ENCODE data around the gene PPIB.

PPIB gene

DNA sequence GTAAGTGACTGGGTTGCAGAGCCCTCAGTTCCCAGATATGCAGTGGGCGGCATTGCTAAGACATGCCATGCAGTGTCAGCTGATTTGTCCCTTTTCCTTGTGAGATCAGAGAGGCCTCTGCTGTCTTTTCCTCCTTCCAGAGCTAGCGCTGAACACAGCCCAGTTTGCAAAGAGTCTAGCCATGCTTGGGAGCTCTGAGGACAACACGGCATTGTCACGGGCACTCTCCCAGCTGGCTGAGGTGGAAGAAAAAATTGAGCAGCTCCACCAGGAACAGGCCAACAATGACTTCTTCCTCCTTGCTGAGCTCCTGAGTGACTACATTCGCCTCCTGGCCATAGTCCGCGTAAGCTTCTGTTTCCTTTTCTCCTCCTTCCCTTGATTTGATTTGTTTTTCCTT, 31.3 kb downstream of the PPIB start:
- Histone ChIP-seq H3K27ac (ENCODE audit: poor library complexity, severe bottlenecking) (no peak overlapping the region), H3K4me1 (ENCODE audit: insufficient read depth, poor library complexity, severe bottlenecking) (no peaks in the 10 kb centered on the region), H3K9me3 (ENCODE audit: severe bottlenecking) (no peaks in the 10 kb centered on the region), H3K36me3 (ENCODE audit: low read depth) (peaks cover 99% of the 10 kb centered on the region), H3K27me3 (ENCODE audit: insufficient read depth, poor library complexity, severe bottlenecking) (no peaks in the 10 kb centered on the region), H3K4me3 (ENCODE audit: severe bottlenecking) (no peak overlapping the region)
- no peak for ATAC-seq (ENCODE audit: low read depth)
- no peak for DNase-seq (ENCODE audit: low spot score)
- TF ChIP-seq, protein P1, sequence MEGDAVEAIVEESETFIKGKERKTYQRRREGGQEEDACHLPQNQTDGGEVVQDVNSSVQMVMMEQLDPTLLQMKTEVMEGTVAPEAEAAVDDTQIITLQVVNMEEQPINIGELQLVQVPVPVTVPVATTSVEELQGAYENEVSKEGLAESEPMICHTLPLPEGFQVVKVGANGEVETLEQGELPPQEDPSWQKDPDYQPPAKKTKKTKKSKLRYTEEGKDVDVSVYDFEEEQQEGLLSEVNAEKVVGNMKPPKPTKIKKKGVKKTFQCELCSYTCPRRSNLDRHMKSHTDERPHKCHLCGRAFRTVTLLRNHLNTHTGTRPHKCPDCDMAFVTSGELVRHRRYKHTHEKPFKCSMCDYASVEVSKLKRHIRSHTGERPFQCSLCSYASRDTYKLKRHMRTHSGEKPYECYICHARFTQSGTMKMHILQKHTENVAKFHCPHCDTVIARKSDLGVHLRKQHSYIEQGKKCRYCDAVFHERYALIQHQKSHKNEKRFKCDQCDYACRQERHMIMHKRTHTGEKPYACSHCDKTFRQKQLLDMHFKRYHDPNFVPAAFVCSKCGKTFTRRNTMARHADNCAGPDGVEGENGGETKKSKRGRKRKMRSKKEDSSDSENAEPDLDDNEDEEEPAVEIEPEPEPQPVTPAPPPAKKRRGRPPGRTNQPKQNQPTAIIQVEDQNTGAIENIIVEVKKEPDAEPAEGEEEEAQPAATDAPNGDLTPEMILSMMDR (IDR thresholded peaks at IDR 0.05; ENCODE audit: poor library complexity, severe bottlenecking) = no peak

DNA sequence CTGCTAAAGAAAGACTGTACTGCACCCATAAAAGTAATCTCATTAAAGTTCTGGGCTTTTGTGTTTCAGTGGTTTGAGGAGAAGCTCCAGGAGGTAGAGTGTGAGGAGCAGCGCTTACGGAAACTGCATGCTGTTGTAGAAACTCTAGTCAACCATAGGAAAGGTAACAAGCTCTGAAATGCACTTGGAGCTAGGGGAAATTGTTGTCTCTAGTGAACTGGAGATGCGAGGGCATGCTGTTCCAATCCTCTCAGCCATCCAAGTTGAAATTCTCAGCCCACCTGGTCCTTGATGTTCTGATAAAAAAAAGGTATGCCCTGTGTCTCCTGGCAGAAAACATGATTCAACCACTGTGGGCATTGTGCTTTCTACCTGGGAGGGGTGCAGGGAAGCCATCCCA, 32.7 kb downstream of the PPIB start:
- H3K4me1 ChIP-seq (ENCODE audit: insufficient read depth, poor library complexity, severe bottlenecking) = no peaks in the 10 kb centered on the region
- no peaks in the 10 kb centered on the region for H3K9me3 ChIP-seq (ENCODE audit: severe bottlenecking)
- H3K27ac ChIP-seq (ENCODE audit: poor library complexity, severe bottlenecking) = no peak overlapping the region
- peaks cover 95% of the 10 kb centered on the region for H3K36me3 ChIP-seq (ENCODE audit: low read depth)
- H3K4me3 ChIP-seq (ENCODE audit: severe bottlenecking) = no peak overlapping the region
- DNase-seq (ENCODE audit: low spot score) (no peak), ATAC-seq (ENCODE audit: low read depth) (no peak)
- no peaks in the 10 kb centered on the region for H3K27me3 ChIP-seq (ENCODE audit: insufficient read depth, poor library complexity, severe bottlenecking)
- TF ChIP-seq, protein P1 (IDR thresholded peaks at IDR 0.05; ENCODE audit: poor library complexity, severe bottlenecking) = no peak

DNA sequence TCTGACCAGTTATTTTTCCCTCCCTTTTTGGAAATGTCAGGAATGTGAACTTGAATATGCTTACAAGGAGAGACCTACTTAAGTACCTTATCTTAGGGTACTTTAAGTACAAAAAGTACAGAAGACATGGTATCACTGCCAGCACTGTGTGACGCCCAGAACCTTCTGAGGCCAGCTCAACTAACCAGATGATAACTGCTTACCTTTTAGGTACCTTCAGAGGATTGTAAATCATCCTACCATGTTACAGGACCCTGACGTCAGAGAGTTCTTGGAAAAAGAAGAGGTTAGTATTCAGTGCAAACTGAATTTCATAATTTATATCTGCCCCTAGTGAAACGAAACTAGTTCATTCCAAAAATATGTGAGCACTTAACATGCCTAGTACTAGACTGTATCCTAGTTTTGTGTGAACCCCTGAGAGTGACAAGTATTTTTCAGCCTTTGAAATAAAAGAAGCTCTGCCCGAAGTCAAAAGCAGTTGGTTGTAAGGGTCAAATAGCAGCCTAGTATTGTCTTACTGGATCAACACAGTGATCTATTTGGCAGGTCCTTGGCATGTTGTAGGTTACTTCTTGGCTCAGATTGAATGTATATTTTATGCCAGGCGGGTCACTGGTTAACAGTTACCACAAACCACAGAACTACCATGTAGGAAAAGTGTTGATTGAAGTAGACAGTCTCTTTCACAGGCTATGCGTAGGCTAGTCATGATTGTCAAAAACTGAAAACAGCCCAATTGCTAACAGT, 35.1 kb downstream of the PPIB start:
- Histone ChIP-seq H3K27me3 (ENCODE audit: insufficient read depth, poor library complexity, severe bottlenecking) (no peaks in the 10 kb centered on the region), H3K4me1 (ENCODE audit: insufficient read depth, poor library complexity, severe bottlenecking) (no peaks in the 10 kb centered on the region), H3K4me3 (ENCODE audit: severe bottlenecking) (no peak overlapping the region), H3K27ac (ENCODE audit: poor library complexity, severe bottlenecking) (no peak overlapping the region), H3K9me3 (ENCODE audit: severe bottlenecking) (no peaks in the 10 kb centered on the region), H3K36me3 (ENCODE audit: low read depth) (peaks cover 84% of the 10 kb centered on the region)
- no peak for DNase-seq (ENCODE audit: low spot score)
- TF ChIP-seq, protein P1 (IDR thresholded peaks at IDR 0.05; ENCODE audit: poor library complexity, severe bottlenecking) = no peak
- ATAC-seq (ENCODE audit: low read depth) = no peak

DNA sequence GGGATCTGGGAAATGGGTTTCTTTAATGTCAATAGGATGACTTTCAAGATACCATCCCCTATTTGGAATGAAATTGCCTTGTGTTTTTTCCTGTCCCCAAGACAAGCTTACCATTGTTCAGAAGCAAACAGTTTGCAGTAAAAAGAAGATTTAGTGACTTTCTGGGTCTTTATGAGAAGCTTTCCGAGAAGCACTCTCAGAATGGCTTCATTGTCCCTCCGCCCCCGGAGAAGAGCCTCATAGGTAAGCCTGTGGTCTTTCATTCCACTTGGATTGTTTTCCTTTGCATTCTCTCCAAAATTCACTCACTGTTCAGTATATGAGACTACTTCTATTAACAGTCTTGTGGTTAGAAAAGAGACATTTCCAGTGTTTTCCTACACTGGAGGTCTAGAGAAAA, 36.8 kb downstream of the PPIB start:
- no peaks in the 10 kb centered on the region for H3K27me3 ChIP-seq (ENCODE audit: insufficient read depth, poor library complexity, severe bottlenecking)
- TF ChIP-seq, protein P1 (IDR thresholded peaks at IDR 0.05; ENCODE audit: poor library complexity, severe bottlenecking) = no peak
- peaks cover 84% of the 10 kb centered on the region for H3K36me3 ChIP-seq (ENCODE audit: low read depth)
- DNase-seq (ENCODE audit: low spot score) (no peak), ATAC-seq (ENCODE audit: low read depth) (no peak)
- H3K9me3 ChIP-seq (ENCODE audit: severe bottlenecking) = no peaks in the 10 kb centered on the region
- H3K27ac ChIP-seq (ENCODE audit: poor library complexity, severe bottlenecking) = no peak overlapping the region
- H3K4me1 ChIP-seq (ENCODE audit: insufficient read depth, poor library complexity, severe bottlenecking) = no peaks in the 10 kb centered on the region
- no peak overlapping the region for H3K4me3 ChIP-seq (ENCODE audit: severe bottlenecking)

DNA sequence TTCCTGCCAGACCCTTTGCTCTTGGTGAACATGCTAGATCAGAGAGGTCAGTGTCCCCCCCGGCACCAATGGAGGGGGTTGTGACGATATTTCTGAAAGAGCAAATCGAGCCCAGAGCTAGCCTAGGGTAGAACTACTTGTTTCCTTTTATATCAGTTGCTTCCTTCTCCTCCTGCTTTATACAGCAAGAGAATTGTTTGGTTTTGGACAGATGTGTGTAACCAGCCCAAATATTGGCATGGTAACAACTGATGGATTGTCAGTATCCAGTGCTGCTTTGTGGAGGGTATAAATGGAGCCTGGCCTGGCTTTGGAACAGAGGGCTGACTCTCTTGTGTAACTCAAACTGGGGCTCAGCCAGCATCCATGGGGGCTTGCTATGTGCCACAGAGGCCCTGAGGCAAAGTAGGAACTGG, 39.9 kb downstream of the PPIB start:
- no peaks in the 10 kb centered on the region for H3K9me3 ChIP-seq (ENCODE audit: severe bottlenecking)
- no peaks in the 10 kb centered on the region for H3K4me1 ChIP-seq (ENCODE audit: insufficient read depth, poor library complexity, severe bottlenecking)
- TF ChIP-seq, protein P1 (IDR thresholded peaks at IDR 0.05; ENCODE audit: poor library complexity, severe bottlenecking) = no peak
- peaks cover 80% of the 10 kb centered on the region for H3K36me3 ChIP-seq (ENCODE audit: low read depth)
- ATAC-seq (ENCODE audit: low read depth) = no peak
- H3K4me3 ChIP-seq (ENCODE audit: severe bottlenecking) = no peak overlapping the region
- H3K27ac ChIP-seq (ENCODE audit: poor library complexity, severe bottlenecking) = no peak overlapping the region
- no peaks in the 10 kb centered on the region for H3K27me3 ChIP-seq (ENCODE audit: insufficient read depth, poor library complexity, severe bottlenecking)
- no peak for DNase-seq (ENCODE audit: low spot score)

Data from RWPE2 (cell line).